HG03469 (cell line): ENCODE data around the gene RPL29.

Experiments used
- ATAC-seq: cut with Tn5 transposase; IDR thresholded peaks from one replicate; pipeline ENCODE4 v1.9.1; 2021; ENCODE audit warnings: mild to moderate bottlenecking, moderate library complexity, moderate number of reproducible peaks; ENCODE audit not compliant: unreplicated experiment

The RPL29 gene

DNA sequence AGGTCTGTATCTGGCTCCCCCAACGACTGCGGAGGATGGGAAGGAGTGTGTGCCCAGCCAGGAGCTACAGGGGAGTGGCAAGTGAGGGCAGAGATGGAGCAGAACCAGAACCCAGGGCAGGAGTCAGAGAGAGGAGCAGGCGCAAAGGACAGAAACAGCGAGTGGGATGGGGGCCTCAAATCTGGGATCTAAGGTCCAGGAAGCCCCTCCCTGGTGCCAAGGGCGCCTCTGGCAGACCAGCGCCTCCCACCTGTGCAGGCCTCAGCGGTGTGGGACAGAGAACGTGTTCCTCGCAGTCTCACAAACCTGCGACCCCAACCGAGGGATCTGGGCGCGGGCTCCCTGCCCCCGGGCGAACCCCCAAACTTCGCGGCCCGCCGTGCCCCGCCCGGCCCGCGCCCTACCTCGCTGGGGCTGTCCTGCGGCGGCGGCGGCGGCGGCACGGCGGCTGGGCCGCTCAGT, 28.7 kb downstream of the RPL29 start:
- ATAC-seq = no peak

DNA sequence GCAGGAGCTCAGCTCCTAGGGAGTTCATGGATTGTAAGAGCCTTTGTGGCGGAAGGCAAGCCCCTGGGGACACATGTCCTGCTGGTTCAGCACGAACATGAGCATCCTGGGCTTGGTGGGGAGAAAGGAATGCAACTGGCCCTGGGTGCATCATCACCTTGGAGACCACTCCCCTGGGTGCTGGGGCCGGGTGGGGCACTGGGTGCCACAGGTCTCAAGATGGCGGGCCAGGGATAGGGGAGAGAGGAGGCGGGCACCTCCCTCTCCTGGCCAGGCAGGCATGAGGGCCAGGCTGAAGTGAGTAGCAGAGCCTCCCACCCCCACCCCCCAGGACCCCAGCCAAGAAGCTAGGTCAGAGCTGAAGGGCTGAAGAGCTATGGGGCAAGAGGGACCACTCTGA, 29.2 kb downstream of the RPL29 start:
- no peak for ATAC-seq

DNA sequence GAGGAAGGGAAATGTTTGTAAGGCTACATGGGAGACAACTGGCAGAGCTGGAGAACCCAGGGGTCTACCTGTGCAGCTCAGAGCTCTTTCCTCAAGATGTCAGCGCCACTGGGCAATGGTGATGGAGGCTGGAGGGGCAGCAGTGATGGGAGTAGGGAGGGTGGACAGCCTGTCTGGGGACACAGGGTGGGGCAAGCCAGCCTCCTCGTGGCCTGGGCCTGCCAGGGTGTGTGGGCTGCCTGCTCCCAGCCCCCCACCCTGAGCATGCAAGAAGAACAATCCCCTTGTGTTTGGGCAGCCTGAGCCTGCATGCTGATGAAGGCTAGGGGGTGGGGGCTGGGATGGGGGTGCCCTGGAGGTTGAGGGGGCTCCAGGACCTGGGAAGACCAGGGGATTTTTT, 29.7 kb downstream of the RPL29 start:
- ATAC-seq = no peak

DNA sequence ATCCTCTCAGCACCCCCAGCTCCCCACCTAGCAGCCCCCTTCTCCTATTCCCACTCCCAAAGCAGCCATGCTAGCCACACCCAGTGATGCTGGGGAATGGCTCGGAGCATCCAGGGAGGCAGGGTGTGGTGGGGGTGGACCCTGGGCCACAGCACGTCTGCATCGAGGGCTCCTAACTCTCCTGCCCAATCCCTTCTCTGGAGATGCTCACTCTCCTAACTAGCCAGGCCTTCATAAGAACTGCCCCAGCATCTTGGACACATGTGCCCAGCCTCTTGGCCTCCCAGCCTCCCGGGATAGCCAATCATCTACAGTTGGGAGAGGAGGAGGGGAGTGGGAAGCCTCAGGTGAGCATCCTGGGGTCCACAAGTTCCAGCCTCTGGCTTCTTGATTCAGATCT, 31.2 kb downstream of the RPL29 start:
- no peak for ATAC-seq

DNA sequence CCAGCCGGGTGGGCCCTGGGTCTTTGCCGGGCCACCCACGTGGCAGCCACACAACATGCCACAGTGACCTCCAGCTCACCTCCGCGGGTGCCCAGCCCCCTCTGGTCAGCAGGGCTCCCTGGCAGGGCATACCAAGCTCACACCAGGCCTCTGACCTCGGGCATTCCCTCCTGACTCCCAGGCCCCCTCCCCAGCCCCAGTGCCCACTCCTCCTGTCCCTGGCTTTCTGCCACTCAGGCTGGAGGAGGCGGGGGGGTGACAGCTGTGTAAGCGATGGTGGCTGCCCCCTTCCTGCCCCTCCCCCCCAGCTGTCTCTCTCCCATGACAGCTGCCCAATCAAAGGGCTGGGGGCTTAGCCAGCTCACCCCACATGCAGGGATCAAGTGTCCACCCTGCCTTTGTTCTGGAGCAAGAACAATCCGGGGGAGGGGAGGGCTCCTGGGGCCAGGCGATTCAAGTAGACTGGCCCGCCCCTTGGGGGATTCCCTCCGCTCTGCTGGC, 31.7 kb downstream of the RPL29 start:
- ATAC-seq = no peak

DNA sequence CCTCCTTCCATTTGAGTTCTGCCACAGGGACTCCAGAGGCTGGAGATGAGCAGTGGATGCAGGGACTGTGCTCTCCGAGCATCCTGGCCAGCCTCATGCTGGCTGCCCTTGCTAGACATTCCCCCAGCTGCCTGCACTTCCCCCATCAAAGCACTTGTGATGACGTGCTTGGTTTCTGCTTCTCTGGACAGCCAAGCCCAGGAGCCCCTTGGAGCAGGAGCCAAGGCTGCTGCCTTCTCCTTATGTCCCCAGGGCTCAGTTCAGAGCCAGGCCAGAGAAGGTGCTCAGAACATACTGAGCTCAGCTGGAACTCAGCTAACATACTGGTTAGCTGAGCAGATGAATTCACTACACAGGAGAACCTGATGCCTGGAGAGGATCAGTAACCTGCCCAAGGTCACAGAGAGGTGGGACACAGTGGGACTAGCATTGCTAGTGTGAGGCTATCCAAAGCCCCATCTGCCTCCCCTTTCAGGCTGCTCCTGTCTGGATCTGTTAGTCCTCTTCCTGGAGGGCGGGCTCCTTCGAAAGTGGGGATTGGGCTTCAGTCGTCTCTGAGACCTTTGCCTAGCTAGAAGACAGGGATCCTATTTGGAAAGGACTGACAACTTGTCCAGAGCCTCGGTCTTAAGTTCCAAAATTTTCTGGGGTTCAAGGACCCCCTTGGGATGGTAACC, 32.7 kb downstream of the RPL29 start:
- no peak for ATAC-seq

DNA sequence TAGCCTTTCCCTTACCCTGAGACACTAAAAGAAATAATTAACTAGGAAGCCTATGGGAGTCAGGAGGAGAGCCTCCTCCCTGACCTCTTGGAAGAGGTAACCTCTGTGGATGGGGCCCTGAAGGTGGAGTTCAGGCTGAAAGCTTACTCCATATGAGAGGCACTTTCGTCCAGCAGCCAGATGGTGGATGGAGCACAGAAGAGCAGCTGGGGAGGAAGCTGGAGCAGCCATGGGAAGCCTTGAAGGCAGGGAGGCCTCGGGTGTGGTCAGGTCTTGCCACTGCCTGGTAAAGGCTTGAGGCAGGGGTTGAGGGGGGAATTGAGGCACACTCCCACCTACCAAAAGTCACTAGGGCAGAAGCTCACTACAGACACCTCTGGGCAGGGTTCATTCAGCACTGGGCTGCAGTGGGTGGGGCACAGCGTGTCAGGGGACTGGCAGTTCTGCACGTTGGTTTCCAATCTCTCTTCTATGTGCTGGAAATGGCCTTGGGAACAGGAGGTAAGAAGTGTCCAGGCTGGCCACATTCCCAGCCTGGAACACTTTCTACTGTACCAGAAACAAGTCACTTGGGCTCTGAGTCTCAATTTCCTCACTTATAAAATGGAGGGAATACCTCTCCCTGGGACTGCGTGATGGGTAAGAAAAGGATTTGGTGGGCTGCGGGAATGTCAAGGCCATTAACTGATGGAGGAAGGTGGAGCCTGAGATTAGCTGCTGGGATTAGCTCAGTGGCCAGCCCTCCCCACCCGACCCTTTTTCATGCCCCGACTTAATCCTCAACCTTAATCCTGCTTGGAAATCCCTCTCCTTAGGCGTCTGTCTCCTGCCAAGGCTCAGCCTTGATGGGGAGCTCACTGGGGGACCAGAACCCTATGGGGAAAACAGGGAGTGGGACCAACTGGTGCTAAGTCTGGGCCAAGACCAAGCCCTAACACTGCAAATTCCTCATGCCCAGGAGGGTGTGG, 33.8 kb downstream of the RPL29 start:
- no peak for ATAC-seq

DNA sequence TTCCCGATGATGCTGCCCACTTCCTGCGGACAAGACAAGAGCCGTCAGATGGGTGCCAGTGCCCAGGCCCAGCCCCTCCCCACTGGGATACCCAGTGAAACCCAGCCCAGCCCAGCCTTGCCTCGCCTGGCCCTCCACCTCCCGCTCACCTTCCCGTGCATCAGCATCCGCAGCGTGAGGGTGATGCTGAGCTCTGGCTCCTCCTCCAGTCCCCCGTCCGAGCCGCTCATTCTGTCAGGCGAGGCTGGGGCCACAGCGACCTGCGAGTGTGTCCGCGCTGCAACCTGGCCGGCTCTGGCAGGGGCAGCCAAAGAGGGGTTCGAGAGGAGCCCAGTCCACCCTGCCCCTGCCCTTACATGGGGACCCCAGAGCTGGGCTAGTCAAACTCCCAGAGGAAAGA, 34.7 kb downstream of the RPL29 start:
- ATAC-seq = no peak

DNA sequence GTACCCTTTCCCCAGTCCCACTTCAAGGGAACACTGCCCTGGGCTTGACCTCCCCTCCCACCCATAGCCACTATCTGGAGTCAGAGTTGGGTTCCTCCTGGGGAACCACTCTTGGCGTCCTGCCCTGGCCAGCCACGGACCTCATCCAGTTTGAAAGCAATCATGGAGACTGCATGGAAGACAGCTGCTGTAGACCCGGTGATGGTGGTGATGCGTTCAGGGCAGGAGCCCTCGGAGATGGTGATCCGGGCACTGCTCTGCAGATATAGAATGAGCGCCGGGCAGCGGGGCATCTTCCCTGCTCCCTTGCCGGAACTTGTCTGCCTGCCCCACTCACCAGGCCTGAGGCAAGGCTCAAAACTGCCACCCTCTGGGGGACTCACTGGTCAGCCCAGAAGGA, 35.3 kb downstream of the RPL29 start:
- no peak for ATAC-seq

DNA sequence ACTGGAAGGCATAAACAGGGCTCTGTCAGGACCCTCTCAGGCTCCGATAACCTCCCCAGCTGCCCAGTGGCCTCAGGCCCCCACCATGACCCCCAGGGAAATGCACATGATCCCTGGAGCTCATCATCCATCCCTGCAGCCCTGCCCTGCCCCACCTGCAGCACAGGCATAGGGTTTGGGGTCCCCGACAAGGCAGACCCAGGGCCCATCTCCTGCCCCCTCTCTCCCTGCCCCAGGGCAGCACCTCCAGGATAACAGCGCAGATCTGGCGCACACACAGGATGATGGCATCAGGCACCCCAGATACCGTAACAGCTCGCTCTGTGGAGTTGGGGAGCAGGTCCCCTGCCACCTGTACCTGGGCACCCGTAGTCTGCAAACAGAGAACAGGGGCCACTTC, 36.0 kb downstream of the RPL29 start:
- ATAC-seq = no peak

DNA sequence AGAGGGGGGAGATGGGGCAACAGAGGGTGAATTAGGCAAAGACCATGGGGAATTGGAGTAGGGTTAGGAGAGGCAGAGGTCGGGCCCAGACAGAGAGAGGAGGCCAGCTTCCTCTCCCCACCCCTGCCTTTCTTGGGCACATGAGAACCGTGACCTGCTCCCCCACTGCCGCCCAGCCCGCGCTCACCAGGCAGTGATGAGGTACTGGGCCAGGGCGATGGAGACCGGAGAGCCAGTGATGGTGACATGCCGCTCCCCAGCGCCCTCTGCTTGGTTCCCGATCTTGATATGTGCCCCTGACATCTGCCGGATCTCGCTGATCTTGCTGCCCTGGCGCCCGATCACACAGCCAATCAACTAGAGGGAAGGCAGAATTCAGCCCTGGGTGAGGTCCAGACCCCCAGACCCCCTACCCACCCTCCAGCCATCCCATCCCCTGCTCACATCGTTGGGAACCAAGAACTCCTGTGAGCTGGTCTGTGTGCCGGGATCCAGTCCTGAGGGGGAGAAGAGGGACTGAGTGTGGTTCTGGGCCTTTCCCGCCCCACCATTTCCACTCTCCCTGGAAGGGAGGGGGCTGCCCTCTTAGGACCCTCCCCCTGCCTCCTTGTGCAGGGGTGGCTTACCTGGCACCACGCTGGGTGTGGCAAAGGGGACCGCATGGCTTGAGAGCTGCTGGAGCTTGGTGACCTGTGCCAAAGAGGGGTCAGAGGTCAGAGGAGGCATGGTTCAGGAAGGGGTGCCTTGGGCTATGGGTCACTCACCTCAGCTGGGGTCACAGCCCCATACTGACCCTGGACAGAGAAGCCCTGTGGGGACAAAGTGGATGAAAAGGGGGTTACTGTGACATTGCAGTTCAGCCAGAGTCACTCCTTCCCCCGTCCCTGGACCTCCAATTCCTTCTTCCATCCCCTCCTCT, 36.8 kb downstream of the RPL29 start:
- no peak for ATAC-seq

DNA sequence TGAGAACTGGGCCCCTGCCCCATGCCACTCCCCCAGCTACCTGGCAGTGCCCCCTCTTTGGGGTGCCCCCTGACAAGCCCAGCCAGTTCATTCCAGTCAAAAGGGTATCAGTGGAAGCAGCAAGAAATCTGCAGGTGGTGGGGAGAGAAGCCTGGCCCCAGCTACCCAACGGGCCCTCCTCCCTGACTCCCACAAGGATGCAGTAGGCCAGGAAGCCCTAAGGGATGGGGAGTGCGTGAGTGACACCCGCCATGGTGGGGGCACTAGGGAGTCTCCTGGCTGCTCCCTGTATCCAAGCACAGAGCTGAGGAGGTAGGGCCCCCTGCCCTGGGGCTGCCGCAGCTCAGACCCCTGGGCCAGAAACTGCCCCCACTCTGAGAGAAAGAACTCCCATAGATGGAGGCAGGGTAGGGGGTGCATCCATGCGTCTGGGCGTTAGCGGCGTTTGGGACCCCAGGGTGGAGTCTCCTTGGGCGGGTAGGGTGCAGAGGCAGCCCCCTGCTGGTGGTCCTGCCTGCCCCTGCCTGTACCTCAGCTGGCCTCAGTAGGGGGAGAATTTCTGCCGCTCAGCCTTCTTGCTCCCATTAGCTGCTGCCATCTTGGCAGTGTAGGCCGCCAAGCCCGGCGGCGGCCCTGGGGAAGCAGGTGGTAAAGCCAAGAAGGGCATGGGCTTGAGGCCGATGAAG, 38.0 kb downstream of the RPL29 start:
- ATAC-seq = no peak

DNA sequence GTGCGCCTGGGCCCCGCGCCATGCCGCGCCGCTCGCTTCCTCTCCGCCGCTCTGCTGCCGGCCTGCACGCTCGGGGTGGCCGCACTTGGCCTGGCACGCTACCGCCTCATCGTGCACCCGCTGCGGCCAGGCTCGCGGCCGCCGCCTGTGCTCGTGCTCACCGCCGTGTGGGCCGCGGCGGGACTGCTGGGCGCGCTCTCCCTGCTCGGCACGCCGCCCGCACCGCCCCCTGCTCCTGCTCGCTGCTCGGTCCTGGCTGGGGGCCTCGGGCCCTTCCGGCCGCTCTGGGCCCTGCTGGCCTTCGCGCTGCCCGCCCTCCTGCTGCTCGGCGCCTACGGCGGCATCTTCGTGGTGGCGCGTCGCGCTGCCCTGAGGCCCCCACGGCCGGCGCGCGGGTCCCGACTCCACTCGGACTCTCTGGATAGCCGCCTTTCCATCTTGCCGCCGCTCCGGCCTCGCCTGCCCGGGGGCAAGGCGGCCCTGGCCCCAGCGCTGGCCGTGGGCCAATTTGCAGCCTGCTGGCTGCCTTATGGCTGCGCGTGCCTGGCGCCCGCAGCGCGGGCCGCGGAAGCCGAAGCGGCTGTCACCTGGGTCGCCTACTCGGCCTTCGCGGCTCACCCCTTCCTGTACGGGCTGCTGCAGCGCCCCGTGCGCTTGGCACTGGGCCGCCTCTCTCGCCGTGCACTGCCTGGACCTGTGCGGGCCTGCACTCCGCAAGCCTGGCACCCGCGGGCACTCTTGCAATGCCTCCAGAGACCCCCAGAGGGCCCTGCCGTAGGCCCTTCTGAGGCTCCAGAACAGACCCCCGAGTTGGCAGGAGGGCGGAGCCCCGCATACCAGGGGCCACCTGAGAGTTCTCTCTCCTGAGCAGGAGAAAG, 39.6 kb downstream of the RPL29 start:
- ATAC-seq = no peak

DNA sequence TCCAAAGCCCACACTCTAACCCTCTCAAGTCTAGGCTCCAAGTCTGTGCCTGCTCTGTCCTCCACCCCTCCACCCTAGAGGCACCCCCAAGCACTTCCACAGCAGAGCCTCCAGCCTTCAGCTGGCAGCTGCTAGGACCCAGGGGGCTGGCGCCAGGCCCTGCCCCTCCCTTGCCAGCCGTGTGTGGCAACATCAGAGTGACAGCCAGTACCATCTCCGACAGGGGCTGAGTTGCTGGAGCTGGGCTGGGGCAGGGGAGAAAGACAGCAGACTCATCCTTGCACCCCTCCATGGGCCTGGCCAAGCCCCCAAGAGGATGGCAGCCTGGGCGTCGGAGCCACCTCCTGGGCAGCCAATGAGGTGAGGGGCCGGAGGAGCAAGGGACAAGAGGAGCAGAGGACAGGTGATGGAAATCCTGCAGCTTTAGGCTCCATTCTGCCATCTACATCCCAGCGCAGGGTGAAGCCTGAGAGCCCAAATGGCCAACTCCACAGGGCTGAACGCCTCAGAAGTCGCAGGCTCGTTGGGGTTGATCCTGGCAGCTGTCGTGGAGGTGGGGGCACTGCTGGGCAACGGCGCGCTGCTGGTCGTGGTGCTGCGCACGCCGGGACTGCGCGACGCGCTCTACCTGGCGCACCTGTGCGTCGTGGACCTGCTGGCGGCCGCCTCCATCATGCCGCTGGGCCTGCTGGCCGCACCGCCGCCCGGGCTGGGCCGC, 40.4 kb downstream of the RPL29 start, which contains the start of gene GPR62:
TSS of gene GPR62 (plus strand) at position 207 of the 718 bp plus-strand sequence. CDS start at position 479, 272 bp downstream.
- ATAC-seq = no peak

DNA sequence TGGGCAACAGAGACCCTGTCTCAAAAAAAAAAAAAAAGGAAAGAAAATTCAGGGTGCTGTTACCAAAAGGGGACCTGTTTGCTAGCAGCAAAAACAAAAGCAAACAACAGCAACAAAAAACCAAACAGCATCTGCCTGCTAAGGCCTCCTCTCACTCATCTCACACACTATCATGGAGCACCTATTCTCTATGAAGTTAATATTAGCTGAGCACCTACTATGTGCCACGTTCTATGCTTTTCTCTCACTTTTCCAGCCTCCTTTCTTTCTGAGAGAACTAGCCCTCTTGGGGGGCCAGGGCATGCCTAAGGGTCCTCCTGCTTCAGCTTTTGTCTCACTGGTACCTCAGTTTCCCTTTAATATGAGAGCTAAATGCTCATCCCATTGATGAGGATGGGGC, 41.0 kb downstream of the RPL29 start:
- no peak for ATAC-seq

DNA sequence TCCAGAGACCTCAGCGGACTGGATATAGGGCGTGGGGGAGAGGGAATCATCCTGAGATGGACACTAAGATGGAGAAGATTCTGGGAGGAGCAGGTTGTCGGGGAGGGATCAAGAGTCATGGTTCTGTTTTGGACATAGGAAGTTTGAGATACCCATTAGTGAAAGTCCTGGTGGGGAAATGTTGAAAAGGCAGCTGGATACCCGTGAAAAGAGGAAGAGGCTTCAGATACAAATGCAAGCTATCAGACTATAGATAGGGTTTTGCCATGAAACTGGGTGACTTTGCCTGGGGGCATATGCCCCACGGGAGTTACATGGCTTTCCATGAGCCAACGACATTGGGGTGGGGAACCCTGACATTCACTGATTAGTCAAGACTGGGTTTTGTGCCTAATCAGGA, 41.6 kb downstream of the RPL29 start:
- no peak for ATAC-seq

DNA sequence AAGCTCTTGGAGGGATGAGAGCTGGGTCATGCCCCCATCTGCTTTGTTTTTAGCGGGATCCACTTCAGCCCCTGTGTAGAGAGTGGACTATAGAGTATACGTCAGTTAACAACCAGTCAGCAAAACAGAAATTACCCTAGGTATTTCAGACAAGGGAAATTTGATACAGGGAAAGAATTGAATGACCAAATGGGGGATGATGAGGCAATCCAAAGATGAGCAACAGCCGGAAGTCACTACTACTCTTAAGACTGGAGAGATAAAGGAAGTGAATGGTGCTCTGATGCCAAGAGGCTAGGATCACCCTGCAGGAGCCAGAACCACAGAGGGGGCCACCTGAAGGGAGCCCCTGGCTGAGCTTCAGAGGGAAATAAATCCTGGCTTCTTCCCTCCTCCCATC, 42.2 kb downstream of the RPL29 start:
- ATAC-seq = no peak

DNA sequence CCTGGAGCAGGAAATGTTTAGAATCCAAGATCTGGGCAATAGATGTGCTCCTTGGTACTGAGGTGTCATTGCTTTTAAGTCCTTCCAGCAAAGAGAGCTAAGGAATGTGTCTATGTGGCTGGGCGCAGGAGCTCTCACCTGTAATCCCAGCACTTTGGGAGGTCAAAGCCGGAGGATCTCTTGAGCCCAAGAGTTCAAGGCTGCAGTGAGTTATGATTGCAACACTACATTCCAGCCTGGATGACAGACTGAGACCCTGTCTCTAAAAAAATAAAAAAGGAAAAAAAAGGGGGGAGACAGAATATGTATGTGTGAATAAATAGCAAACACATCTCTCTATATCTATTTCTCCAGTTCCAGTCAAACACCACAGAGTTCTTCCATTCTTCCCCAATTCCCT, 44.8 kb downstream of the RPL29 start:
- no peak for ATAC-seq

DNA sequence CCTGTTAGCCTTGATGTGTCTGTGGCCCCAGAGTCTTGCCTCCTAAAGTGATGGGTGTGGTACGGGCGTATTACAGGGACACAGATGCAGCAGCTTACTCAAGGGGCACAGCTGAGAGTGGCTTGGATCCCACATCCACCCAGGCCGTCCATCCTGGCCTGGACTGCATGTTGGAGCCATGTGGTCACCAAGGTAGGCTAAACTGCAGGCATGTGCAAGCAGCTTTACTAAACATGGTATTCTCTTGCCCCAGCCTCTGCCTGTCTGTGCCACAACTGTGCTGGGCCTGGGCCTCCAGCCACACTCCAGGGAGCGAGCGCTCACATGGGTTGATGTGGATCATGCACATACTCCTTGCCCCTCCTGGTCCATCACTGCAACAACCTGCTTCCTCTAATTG, 46.6 kb downstream of the RPL29 start:
- no peak for ATAC-seq
